ENCODE data around the gene DUSP8.

The DUSP8 gene

GRCh38 chr11:1565173-1565903 lies 6.7 kb downstream of the DUSP8 start:
- no peak for DNase-seq

- no peak for DNase-seq
Measured at GRCh38 chr11:1564535-1565172, 7.4 kb downstream of the DUSP8 start.

- DNase-seq, result no peak
Measured at GRCh38 chr11:1563697-1564534, 8.2 kb downstream of the DUSP8 start.

GRCh38 chr11:1563149-1563638 lies 8.9 kb downstream of the DUSP8 start:
- no peak for DNase-seq

GRCh38 chr11:1562469-1563148 lies 9.5 kb downstream of the DUSP8 start:
- DNase-seq, result no peak

GRCh38 chr11:1561955-1562354 lies 10.1 kb downstream of the DUSP8 start:
- no peak for DNase-seq

- no peak for DNase-seq
Measured at GRCh38 chr11:1561266-1561665, 10.8 kb downstream of the DUSP8 start.

- no peak for DNase-seq
Measured at GRCh38 chr11:1560649-1561251, 11.3 kb downstream of the DUSP8 start.

- DNase-seq, result no peak
Measured at GRCh38 chr11:1560002-1560648, 11.9 kb downstream of the DUSP8 start.

- no peak for DNase-seq
Measured at GRCh38 chr11:1559111-1559951, 12.7 kb downstream of the DUSP8 start.

GRCh38 chr11:1558775-1559110 lies 13.3 kb downstream of the DUSP8 start:
- DNase-seq, result no peak

GRCh38 chr11:1557904-1558774 lies 13.9 kb downstream of the DUSP8 start:
- DNase-seq, result no peak

- no peak for DNase-seq
Measured at GRCh38 chr11:1557051-1557884, 14.8 kb downstream of the DUSP8 start.

GRCh38 chr11:1556278-1556902 lies 15.7 kb downstream of the DUSP8 start:
- no peak for DNase-seq

GRCh38 chr11:1555713-1556153 lies 16.3 kb downstream of the DUSP8 start:
- no peak for DNase-seq

- DNase-seq, result no peak
Measured at GRCh38 chr11:1554981-1555712, 16.9 kb downstream of the DUSP8 start.

GRCh38 chr11:1553808-1554594 lies 18.1 kb downstream of the DUSP8 start:
- no peak for DNase-seq
